WTC11 (cell line): Measurements from ENCODE around the gene KLRF2.

Source experiments
- CREM ChIP-seq: sonication (generic); formaldehyde crosslinking; IDR thresholded peaks from 2 replicates; pipeline ENCODE4 v1.8.1; 2022; ENCODE audit warnings: mild to moderate bottlenecking, missing genetic modification reagents, moderate library complexity
- CTCF ChIP-seq: fragments of 200-600 bp; IDR thresholded peaks from 2 replicates; pipeline ENCODE4 v1.8.0; 2022; ENCODE audit warnings: antibody characterized with exemption
- E2F4 ChIP-seq: sonication (generic); formaldehyde crosslinking; IDR thresholded peaks from 2 replicates; pipeline ENCODE4 v1.8.1; 2022; ENCODE audit warnings: low read depth, mild to moderate bottlenecking, moderate library complexity, missing genetic modification reagents, borderline replicate concordance
- FOXJ3 ChIP-seq: sonication (generic); formaldehyde crosslinking; IDR thresholded peaks from 2 replicates; pipeline ENCODE4 v1.9.0; 2021; ENCODE audit warnings: missing genetic modification reagents, mild to moderate bottlenecking, borderline replicate concordance
- FOXK1 ChIP-seq: sonication (generic); formaldehyde crosslinking; IDR thresholded peaks from 2 replicates; pipeline ENCODE4 v1.8.0; 2022; ENCODE audit warnings: mild to moderate bottlenecking, moderate library complexity, missing genetic modification reagents
- NFYB ChIP-seq: sonication (generic); formaldehyde crosslinking; conservative IDR thresholded peaks from 2 replicates; pipeline ENCODE4 v1.8.0; 2022; ENCODE audit warnings: low read depth, missing genetic modification reagents
- RELA ChIP-seq: sonication (generic); formaldehyde crosslinking; IDR thresholded peaks from 2 replicates; pipeline ENCODE4 v1.8.1; 2022; ENCODE audit warnings: missing genetic modification reagents, mild to moderate bottlenecking, borderline replicate concordance
- SOX15 ChIP-seq: fragments of 250-450 bp; sonication (Bioruptor Pico); IDR thresholded peaks from 2 replicates; pipeline ENCODE4 v1.9.0; 2021; ENCODE audit warnings: mild to moderate bottlenecking
- SP1 ChIP-seq: sonication (generic); formaldehyde crosslinking; conservative IDR thresholded peaks from 2 replicates; pipeline ENCODE4 v1.8.1; 2022; ENCODE audit warnings: missing genetic modification reagents
- ZNF232 ChIP-seq: sonication (generic); formaldehyde crosslinking; IDR thresholded peaks from 2 replicates; pipeline ENCODE4 v1.8.0; 2022; ENCODE audit warnings: mild to moderate bottlenecking, missing genetic modification reagents

- no peak for TF ChIP-seq FOXK1 (CRISPR knock-in tag)
- no peak for TF ChIP-seq SP1 (CRISPR knock-in tag)
- no peak for TF ChIP-seq CTCF
- no peak for TF ChIP-seq CREM (CRISPR knock-in tag)
- TF ChIP-seq FOXJ3, result no peak
- no peak for TF ChIP-seq RELA (CRISPR knock-in tag)
- no peak for TF ChIP-seq ZNF232
- TF ChIP-seq SOX15, result no peak
- TF ChIP-seq E2F4 (CRISPR knock-in tag), result no peak
- no peak for TF ChIP-seq NFYB (CRISPR knock-in tag)
Measured at GRCh38 chr12:9902539-9903228, 21.4 kb downstream of the KLRF2 start.
